RWPE1 (cell line): ENCODE measurements around the gene RENBP.

Experiments
- CTCF ChIA-PET: fragments of 350-600 bp; sonication (Branson Sonifier 250); formaldehyde crosslinking; extraction: SDS; loops from one replicate; lab custom pipeline; 2021; lab: Yijun Ruan, JAX
- POLR2A ChIA-PET: fragments of 400-600 bp; formaldehyde crosslinking; extraction: SDS; loops from one replicate; lab custom pipeline; 2020; ENCODE audit warnings: antibody characterized with exemption; ENCODE audit not compliant: low non-redundant PET; lab: Yijun Ruan, JAX
- DNase-seq: peaks from one replicate; pipeline ENCODE4 v3.0.0; 2012; ENCODE audit warnings: low spot score
- H3K27ac ChIP-seq: fragments of 450-650 bp; 2 replicates; pipeline ENCODE4 v1.5.1; 2017
- TF ChIP-seq, protein P1 (sequence below): fragments of 450-650 bp; conservative IDR thresholded peaks from 2 replicates; pipeline ENCODE4 v1.5.1; 2017; ENCODE audit warnings: low read depth, mild to moderate bottlenecking

The RENBP gene

DNA sequence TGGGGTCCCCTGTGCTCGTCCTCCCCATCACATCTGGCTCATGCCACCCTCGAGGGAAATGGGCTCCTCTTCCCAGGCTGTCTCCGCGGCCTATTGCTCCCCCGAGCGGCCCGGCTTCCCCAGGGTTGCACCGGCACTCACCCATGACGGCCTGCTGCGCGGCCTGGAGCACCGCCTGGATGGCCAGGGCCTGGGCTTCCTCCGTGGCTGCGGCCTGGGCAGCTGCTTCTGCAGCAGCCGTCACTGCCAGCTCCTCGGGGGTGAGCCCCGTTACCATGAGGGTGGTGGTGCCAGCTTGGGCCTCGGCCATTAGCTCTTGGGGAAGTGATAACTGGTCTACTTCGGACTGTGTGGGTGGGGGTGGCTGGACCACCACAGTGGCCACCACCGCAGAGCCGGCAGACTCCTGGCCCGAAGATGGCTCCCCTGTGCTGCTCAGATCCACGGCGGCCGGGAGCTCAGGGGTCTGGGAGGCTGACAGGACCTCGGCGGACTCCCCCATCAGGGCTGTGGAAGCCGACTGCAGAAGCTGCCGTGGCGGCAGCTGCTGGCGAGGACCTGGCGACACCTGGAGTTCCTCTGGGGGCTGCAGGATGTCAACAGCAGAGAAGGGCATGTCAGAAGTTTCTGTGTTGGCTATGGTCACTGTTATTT lies 8.1 kb upstream of the RENBP start:
- TF ChIP-seq, protein P1, sequence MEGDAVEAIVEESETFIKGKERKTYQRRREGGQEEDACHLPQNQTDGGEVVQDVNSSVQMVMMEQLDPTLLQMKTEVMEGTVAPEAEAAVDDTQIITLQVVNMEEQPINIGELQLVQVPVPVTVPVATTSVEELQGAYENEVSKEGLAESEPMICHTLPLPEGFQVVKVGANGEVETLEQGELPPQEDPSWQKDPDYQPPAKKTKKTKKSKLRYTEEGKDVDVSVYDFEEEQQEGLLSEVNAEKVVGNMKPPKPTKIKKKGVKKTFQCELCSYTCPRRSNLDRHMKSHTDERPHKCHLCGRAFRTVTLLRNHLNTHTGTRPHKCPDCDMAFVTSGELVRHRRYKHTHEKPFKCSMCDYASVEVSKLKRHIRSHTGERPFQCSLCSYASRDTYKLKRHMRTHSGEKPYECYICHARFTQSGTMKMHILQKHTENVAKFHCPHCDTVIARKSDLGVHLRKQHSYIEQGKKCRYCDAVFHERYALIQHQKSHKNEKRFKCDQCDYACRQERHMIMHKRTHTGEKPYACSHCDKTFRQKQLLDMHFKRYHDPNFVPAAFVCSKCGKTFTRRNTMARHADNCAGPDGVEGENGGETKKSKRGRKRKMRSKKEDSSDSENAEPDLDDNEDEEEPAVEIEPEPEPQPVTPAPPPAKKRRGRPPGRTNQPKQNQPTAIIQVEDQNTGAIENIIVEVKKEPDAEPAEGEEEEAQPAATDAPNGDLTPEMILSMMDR = no peak
- ChIA-PET POLR2A (no interaction called here), CTCF (interaction anchor here (1.1 kb wide), 1 partner anchor 29 kb away, joined by 3 read pairs; no protein-coding TSS in a partner anchor)
- no peak for DNase-seq
- H3K27ac ChIP-seq = 0 out of 2 replicates have a peak overlapping the region, but pooled peaks have one; percentile 24

DNA sequence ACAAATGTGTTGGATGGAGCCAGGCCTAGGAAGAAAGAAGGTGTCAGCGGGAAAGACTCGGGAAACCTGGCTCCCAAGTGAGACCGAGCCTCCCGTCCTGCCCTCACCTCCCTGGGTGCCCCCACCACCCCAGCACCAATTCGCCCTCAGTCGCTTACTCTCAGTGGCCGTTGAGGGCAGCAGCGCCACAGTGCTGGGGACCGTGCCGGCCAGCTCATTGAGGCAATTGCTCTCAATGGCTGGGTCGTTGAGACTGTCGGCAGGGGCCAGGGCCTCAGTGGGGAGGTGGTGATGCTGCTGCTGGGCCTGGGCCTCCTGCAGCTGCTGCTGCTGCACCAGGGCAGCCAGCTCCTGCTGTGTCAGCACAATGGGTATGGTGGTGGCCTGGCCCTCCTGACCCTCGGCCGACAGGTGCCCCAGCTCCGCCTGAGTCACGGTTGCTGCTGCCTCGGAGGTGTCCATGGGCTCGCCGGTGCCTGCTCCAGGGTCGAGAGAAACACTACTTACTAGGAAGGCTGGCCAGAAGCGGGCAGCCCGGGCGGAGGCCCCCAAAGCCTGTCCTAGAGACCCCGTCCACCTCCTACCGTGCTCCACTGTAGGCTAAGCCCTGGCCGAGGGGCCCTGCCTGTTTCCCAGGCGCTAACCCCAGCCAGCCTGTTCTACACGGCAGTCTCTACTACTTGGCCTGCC lies 7.4 kb upstream of the RENBP start:
- POLR2A ChIA-PET = no interaction called here
- CTCF ChIA-PET = interaction anchor here (1.1 to 1.3 kb wide), 2 partner anchors 29 to 188 kb away, joined by 3 read pairs; partner anchors contain the start of gene PLXNB3
- TF ChIP-seq, protein P1 = no peak
- DNase-seq = no peak
- peak overlapping the region; percentile 50; the same call in 1 of the 2 replicates for H3K27ac ChIP-seq

DNA sequence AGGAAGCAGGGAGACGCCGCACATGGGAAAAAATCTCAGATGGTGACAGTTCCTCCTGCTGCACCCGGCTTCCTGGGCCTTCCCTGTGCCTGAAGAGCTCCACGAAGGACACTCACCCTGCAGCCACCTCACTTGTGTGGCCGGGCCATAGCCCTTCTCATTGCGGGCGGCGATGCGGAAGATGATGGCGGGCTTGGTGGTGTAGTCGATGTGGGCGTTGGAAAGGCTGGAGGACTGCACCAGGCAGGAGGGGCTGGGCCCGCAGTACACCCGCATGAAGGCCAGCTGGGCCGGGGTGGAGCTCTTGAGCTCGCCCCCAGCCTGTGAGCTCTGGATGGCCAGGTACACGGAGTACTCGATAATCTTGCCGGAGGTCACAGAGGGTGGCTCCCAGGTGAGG lies 5.7 kb upstream of the RENBP start:
- H3K27ac ChIP-seq = peak overlapping the region; percentile 50; the same call in 1 of the 2 replicates
- DNase-seq = no peak
- ChIA-PET CTCF (interaction anchor here (0.6 kb wide), 1 partner anchor 13 kb away, joined by 3 read pairs; no protein-coding TSS in a partner anchor), POLR2A (no interaction called here)
- TF ChIP-seq, protein P1 = no peak

DNA sequence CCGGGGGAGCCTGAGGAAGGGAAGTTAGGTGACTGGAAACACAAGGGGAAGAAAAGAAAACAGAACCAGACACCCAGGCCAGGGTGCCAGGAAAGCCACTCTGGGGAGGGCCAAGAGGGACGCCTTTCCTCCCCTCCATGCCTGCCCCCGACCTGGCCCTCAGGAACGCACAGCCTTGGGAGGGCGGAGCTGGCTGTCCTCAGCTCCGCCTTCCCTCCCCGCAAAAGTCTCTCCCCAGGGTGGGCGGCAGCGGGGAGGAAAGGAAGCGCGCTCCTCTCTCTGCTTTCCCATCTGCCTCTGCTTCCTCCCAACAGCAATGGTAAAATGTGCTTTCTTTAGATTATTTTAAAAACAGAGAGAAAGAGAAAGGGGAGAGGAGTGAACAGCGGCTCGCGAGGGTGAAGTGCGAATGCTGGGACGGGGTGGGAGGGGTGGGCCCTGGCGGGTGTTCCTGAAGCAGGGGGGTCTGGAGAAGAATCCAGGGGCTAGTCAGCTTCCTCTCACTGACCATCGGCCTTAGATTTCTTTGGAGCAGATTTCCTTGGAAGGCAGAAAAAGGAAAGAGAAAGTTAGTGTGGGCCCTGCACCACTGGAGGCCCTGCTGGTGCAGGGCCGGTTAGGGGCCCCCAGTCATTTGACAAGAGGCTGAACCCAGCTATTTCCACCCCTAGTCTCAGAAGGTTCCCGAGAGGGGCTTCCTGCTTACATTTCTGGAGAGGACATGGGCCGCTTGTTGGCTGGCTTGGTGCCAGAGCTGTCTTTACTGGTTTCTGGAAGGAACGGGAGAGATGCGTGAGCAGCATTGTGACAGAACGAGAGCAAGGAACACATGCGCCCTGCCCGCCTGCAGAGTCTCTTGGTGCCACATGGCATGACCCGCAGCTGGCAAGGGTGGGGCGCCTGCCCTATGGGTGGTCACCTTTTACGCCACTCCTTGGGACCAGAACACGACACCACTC lies 4.7 kb upstream of the RENBP start:
- TF ChIP-seq, protein P1 = no peak
- peak overlapping the region; percentile 50 for H3K27ac ChIP-seq
- DNase-seq = no peak
- ChIA-PET CTCF (interaction anchor here (0.6 kb wide), 1 partner anchor 12 kb away, joined by 3 read pairs; no protein-coding TSS in a partner anchor), POLR2A (no interaction called here)

DNA sequence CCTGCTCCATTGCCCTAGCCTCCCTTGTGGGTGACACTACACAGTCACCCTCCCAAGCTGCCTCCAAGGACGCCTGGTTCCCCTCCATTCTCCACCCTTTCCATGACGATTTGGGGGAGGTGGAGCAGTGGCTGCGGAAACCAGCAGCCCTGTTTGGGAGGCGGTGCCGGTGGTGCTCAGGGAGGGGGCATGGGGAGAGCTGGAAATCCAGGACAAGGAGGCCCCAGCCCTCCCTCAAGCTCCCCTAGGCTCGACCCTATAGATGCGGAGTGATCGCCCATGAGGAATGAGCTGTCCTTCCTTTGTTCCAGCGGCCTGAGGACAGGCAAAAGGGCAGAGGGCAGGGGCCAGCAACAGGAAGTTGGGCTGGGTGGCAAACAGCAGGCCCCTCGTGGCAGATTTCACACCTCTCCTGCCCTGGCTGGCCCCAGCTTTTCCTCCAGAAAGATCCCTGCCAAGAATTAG lies 3.6 kb upstream of the RENBP start:
- ChIA-PET POLR2A (interaction anchor here (1.0 kb wide), 1 partner anchor 13 kb away, joined by 3 read pairs; no protein-coding TSS in a partner anchor), CTCF (no interaction called here)
- TF ChIP-seq, protein P1 = no peak
- DNase-seq = no peak
- peak overlapping the region; percentile 50 for H3K27ac ChIP-seq
